Measurements from ENCODE around the gene RAB9A. TPM values are rescaled to one million over a fixed set of nuclear protein-coding genes. Genes with fewer than 3 reads are reported as not detected.

Gene RAB9A
- total and polyA plus RNA-seq, 9 of the 15 experiments (the other 6 are each of a cell fraction or from before 2014, with no cell fraction given) = 13.5 to 20.8 (median 17.7) TPM

DNA sequence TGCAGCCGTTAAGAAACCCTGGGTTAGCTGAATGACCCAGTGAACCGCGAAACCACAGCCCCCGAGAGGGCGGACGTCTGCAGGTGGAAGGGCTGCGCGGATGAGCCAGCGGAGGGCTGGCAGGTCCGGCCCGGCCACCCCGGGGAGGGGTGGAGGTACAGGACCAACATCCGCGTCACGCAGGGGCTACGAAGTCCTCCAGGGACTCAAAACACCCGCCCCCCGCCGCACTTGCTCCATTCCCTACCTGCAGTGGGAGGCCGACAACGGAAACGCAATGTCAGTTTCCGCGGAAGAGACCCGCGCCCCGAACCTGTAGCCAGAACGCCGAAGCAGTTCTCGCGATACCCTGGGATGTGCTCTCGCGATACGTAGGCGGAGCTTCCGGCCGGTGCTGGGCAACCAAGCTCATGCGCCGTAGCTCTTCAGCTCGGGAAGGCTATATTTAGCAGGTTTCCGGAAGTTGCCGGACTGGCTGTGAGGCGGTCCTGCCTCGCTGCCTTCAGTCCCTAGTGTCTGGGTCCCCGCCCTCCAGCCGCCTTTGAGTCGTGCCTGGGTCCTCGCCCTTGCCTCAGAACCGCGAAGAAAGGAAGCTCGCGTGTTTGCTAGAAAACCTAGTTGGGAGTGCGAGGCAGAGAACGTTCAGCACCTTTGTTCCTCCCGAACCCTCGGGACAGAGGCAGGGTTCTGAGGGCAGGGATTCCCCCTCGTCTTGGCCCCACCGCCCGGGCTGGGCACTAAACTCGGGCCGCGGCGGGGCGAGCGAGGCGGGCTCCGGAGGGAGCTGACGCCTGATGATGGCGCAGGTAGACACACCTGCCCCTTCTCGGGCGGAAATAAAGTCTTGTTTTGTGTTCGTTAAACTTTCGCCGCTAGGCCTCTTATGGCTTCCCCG, 45.6 kb downstream of the RAB9A start, which contains the start of the genes OFD1 and TRAPPC2 (continued):
- TF ChIP-seq, protein P1, sequence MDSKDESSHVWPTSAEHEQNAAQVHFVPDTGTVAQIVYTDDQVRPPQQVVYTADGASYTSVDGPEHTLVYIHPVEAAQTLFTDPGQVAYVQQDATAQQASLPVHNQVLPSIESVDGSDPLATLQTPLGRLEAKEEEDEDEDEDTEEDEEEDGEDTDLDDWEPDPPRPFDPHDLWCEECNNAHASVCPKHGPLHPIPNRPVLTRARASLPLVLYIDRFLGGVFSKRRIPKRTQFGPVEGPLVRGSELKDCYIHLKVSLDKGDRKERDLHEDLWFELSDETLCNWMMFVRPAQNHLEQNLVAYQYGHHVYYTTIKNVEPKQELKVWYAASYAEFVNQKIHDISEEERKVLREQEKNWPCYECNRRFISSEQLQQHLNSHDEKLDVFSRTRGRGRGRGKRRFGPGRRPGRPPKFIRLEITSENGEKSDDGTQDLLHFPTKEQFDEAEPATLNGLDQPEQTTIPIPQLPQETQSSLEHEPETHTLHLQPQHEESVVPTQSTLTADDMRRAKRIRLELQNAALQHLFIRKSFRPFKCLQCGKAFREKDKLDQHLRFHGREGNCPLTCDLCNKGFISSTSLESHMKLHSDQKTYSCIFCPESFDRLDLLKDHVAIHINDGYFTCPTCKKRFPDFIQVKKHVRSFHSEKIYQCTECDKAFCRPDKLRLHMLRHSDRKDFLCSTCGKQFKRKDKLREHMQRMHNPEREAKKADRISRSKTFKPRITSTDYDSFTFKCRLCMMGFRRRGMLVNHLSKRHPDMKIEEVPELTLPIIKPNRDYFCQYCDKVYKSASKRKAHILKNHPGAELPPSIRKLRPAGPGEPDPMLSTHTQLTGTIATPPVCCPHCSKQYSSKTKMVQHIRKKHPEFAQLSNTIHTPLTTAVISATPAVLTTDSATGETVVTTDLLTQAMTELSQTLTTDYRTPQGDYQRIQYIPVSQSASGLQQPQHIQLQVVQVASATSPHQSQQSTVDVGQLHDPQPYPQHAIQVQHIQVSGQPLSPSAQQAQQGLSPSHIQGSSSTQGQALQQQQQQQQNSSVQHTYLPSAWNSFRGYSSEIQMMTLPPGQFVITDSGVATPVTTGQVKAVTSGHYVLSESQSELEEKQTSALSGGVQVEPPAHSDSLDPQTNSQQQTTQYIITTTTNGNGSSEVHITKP (IDR thresholded peaks at IDR 0.05; ENCODE audit: partially characterized antibody) = no peak
- TF ChIP-seq PHF20 (IDR thresholded peaks at IDR 0.05; ENCODE audit: partially characterized antibody) (peak; percentile 25), SIN3B (IDR thresholded peaks at IDR 0.05; ENCODE audit: low read depth) (no peak), MAFK (IDR thresholded peaks at IDR 0.05; ENCODE audit: low read length) (no peak), ZNF124 (CRISPR knock-in tag; IDR thresholded peaks at IDR 0.05) (no peak), CHD4 (IDR thresholded peaks at IDR 0.05; ENCODE audit: insufficient read depth, insufficient replicate concordance, low read depth, low read length, poor library complexity, severe bottlenecking) (no peak), PURB (CRISPR knock-in tag; IDR thresholded peaks at IDR 0.05; ENCODE audit: low read depth) (no peak), ZNF217 (CRISPR knock-in tag; IDR thresholded peaks at IDR 0.05) (no peak), JUN (IDR thresholded peaks at IDR 0.05; ENCODE audit: borderline replicate concordance, low read depth, low read length) (no peak), JUN (CRISPR knock-in tag; IDR thresholded peaks at IDR 0.05; ENCODE audit: borderline replicate concordance) (no peak), NFRKB (IDR thresholded peaks at IDR 0.05; ENCODE audit: low read depth) (0 out of 2 replicates have a peak, but pooled peaks have one; percentile 39), SMARCB1 (IDR thresholded peaks at IDR 0.05; ENCODE audit: insufficient read length, low read depth) (no peak), EP400 (IDR thresholded peaks at IDR 0.05) (peak; percentile 75), ZNF224 (CRISPR knock-in tag; IDR thresholded peaks at IDR 0.05) (no peak), MTF1 (CRISPR knock-in tag; IDR thresholded peaks at IDR 0.05; ENCODE audit: borderline replicate concordance) (no peak), U2AF2 (optimal IDR thresholded peaks at IDR 0.05; ENCODE audit: low read depth, low read length) (no peak), MCM3 (IDR thresholded peaks at IDR 0.05) (no peak), ZNF589 (CRISPR knock-in tag; IDR thresholded peaks at IDR 0.05; ENCODE audit: low read depth) (no peak)
- TF ChIP-seq, protein P2, sequence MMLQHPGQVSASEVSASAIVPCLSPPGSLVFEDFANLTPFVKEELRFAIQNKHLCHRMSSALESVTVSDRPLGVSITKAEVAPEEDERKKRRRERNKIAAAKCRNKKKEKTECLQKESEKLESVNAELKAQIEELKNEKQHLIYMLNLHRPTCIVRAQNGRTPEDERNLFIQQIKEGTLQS (IDR thresholded peaks at IDR 0.05) = no peak
- TF ChIP-seq, protein P2 (CRISPR knock-in tag; conservative IDR thresholded peaks at IDR 0.05) = no peak
- TF ChIP-seq, protein P3, sequence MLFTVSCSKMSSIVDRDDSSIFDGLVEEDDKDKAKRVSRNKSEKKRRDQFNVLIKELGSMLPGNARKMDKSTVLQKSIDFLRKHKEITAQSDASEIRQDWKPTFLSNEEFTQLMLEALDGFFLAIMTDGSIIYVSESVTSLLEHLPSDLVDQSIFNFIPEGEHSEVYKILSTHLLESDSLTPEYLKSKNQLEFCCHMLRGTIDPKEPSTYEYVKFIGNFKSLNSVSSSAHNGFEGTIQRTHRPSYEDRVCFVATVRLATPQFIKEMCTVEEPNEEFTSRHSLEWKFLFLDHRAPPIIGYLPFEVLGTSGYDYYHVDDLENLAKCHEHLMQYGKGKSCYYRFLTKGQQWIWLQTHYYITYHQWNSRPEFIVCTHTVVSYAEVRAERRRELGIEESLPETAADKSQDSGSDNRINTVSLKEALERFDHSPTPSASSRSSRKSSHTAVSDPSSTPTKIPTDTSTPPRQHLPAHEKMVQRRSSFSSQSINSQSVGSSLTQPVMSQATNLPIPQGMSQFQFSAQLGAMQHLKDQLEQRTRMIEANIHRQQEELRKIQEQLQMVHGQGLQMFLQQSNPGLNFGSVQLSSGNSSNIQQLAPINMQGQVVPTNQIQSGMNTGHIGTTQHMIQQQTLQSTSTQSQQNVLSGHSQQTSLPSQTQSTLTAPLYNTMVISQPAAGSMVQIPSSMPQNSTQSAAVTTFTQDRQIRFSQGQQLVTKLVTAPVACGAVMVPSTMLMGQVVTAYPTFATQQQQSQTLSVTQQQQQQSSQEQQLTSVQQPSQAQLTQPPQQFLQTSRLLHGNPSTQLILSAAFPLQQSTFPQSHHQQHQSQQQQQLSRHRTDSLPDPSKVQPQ (CRISPR knock-in tag; IDR thresholded peaks at IDR 0.05; ENCODE audit: borderline replicate concordance) = no peak
